Measurements from ENCODE around the gene SAXO2.
"Not testable (repeated sequence)": the region's sequence is repeated elsewhere in the genome, so short reads cannot be mapped to it uniquely, and the experiment has no call there.

SAXO2 gene

GRCh38 chr15:82288202-82288601 lies 25.6 kb downstream of the SAXO2 start:
- DNase-seq, result not testable (repeated sequence)

- no peak for DNase-seq
Measured at GRCh38 chr15:82292271-82292670, 29.7 kb downstream of the SAXO2 start.

GRCh38 chr15:82294061-82294690 lies 31.6 kb downstream of the SAXO2 start:
- no peak for DNase-seq

GRCh38 chr15:82297546-82297945 lies 34.9 kb downstream of the SAXO2 start:
- DNase-seq, result no peak

- DNase-seq, result no peak
Measured at GRCh38 chr15:82298032-82298431, 35.4 kb downstream of the SAXO2 start.

GRCh38 chr15:82298520-82298919 lies 35.9 kb downstream of the SAXO2 start:
- DNase-seq, result peak; percentile 60

GRCh38 chr15:82299511-82299914 lies 36.9 kb downstream of the SAXO2 start:
- DNase-seq, result not testable (repeated sequence)

GRCh38 chr15:82300326-82300725 lies 37.7 kb downstream of the SAXO2 start:
- not testable (repeated sequence) for DNase-seq

GRCh38 chr15:82300883-82301282 lies 38.3 kb downstream of the SAXO2 start:
- DNase-seq, result no peak

- DNase-seq, result no peak
Measured at GRCh38 chr15:82301296-82302016, 38.8 kb downstream of the SAXO2 start.

- DNase-seq, result no peak
Measured at GRCh38 chr15:82303956-82304777, 41.5 kb downstream of the SAXO2 start.

- DNase-seq, result no peak
Measured at GRCh38 chr15:82304778-82305090, 42.1 kb downstream of the SAXO2 start.

GRCh38 chr15:82305621-82306048 lies 43.0 kb downstream of the SAXO2 start:
- DNase-seq, result no peak

GRCh38 chr15:82306791-82307713 lies 44.4 kb downstream of the SAXO2 start:
- no peak for DNase-seq

GRCh38 chr15:82307714-82308081 lies 45.1 kb downstream of the SAXO2 start:
- no peak for DNase-seq

- DNase-seq, result no peak
Measured at GRCh38 chr15:82309802-82310201, 47.2 kb downstream of the SAXO2 start.

GRCh38 chr15:82311321-82311720 lies 48.7 kb downstream of the SAXO2 start:
- DNase-seq, result not testable (repeated sequence)

GRCh38 chr15:82312586-82313349 lies 50.1 kb downstream of the SAXO2 start:
- DNase-seq, result no peak

- DNase-seq, result no peak
Measured at GRCh38 chr15:82313446-82313845, 50.8 kb downstream of the SAXO2 start.

GRCh38 chr15:82313951-82314768 lies 51.5 kb downstream of the SAXO2 start:
- DNase-seq, result not testable (repeated sequence)
